Urinary bladder (tissue), 4 donors: ENCODE results near the gene KCNAB1. TPM values are rescaled to one million over a fixed set of nuclear protein-coding genes. Genes with fewer than 3 reads are reported as not detected.

Source experiments
- DNase-seq: peaks from one replicate; pipeline ENCODE4 v3.0.0-alpha.2; 2015; ENCODE audit errors: extremely low spot score
- H3K27ac ChIP-seq: one replicate; pipeline ENCODE4 v1.5.1; 2013; ENCODE audit warnings: low read depth, mild to moderate bottlenecking, moderate library complexity
- H3K36me3 ChIP-seq: one replicate; pipeline ENCODE4 v1.6.1; 2013; ENCODE audit warnings: mild to moderate bottlenecking, moderate library complexity; ENCODE audit not compliant: insufficient read depth
- H3K4me1 ChIP-seq: one replicate; pipeline ENCODE4 v1.6.1; 2013; ENCODE audit warnings: mild to moderate bottlenecking, moderate library complexity; ENCODE audit not compliant: insufficient read depth
- H3K4me3 ChIP-seq: one replicate; pipeline ENCODE4 v1.5.1; 2013; ENCODE audit warnings: low read depth, low read length
- WGBS: extraction: QIAGEN DNeasy Blood & Tissue Kit; methylation state at CpG from one replicate; pipeline ENCODE4 v1.1.7; 2013; 5-methylcytosine and 5-hydroxymethylcytosine counted together
- polyA plus RNA-seq: library from polyadenylated mRNA; stranded (reverse); fragments of 200-250 nt; gene quantifications from one replicate; pipeline ENCODE4 v1.2.3, GENCODE V29; 2013
- total RNA-seq: library from RNA; depleted of rRNA; stranded (reverse); fragments of >200 nt; gene quantifications from one replicate; pipeline ENCODE4 v1.2.3, GENCODE V29; 2014
- donor health status: healthy with polysubstance abuse.
- donor health status: healthy.

Gene KCNAB1
- total and polyA plus RNA-seq, 2 donors: 3.7 to 4.9 TPM

DNA sequence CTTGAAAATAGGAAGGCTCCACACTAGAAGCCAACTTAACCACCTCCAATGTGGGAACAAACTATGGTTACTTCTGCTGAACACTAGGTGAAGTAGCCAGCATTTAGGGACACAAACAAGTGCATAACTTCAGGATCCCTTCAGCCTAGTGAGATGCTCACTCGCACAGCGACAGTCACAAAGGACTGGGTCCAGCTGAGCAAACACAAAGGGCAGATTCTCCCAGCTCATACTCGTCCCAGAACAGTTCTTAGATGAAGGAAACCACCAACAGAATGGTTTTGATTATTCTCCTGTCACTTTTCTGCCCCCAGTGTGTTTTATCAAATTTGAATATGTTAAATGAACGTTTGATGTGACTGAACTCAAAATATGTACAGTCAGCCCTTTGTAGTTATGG lies 201.6 kb downstream of the KCNAB1 start:
- no peaks in the 10 kb centered on the region for H3K4me1 ChIP-seq
- no peak overlapping the region for H3K4me3 ChIP-seq
- no peaks in the 10 kb centered on the region for H3K36me3 ChIP-seq
- no peak for DNase-seq
- no peak overlapping the region for H3K27ac ChIP-seq
- whole genome bisulfite sequencing: 74% methylated on average over 4 of the region's 4 CpGs

DNA sequence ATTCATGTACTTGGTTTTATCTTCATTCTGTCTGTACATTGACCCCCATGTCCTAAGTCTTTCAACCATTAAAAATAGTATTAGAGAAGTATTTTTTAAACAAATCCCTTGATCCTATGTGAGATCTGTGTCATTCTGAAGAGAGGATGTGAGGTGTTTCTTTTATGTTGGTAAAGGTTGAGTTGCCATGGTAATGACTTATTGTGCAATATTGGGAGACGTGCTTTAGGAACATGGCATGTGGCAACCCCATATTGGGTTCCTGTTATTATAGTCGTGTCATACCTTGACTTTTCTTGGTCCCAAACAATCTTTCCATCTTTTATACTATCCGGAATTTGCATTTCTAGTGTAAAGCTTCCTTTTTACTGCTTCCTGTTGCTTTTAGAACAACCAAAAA lies 203.1 kb downstream of the KCNAB1 start:
- Histone ChIP-seq H3K36me3 (no peaks in the 10 kb centered on the region), H3K4me3 (no peak overlapping the region), H3K4me1 (no peaks in the 10 kb centered on the region), H3K27ac (no peak overlapping the region)
- WGBS: 71% methylated on average over 3 of the region's 3 CpGs
- DNase-seq: no peak

DNA sequence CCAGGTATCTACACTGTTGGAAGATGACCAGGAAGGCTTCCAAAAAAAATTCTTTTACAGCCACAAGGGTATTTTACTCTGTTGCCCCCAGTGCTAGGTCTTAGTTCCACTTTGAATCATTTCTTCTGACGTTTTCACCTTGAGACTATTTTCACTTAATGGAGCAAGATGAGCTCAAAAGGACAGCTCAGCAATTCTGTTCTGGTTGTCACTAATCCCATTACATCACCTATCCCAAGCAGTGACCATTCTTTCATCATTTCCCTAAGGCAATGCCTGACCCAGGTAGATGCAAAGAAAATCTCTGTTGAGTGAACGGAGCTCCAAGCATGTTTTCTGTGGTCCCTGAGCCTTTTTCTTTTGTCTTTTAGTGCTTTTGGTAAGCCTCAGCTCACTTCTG lies 210.0 kb downstream of the KCNAB1 start:
- H3K27ac ChIP-seq: no peak overlapping the region
- H3K36me3 ChIP-seq: no peaks in the 10 kb centered on the region
- 81% methylated on average over 2 of the region's 2 CpGs for WGBS
- H3K4me1 ChIP-seq: no peaks in the 10 kb centered on the region
- no peak for DNase-seq
- H3K4me3 ChIP-seq: no peak overlapping the region

DNA sequence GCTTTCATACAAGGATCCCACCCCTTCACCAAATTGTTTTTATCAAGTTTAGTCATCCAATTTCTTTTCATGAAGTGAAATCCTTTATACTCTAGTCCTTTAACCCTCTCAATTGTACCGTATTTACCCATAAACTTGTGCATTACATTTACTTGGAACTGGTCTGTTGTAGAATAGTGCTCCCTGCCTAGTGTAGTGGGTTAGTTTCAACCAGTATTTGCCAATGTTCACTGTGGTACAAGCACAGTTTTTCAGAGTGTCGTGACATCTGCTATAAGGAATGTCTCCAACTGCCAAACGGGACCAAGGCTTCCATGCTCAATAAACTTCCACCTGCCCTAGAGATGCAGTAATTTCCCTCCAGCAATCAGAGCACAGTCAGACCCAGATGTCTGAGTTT lies 211.9 kb downstream of the KCNAB1 start:
- no peak for DNase-seq
- no peak overlapping the region for H3K27ac ChIP-seq
- WGBS: 66% methylated on average over 3 of the region's 3 CpGs
- no peaks in the 10 kb centered on the region for H3K36me3 ChIP-seq
- no peaks in the 10 kb centered on the region for H3K4me1 ChIP-seq
- no peak overlapping the region for H3K4me3 ChIP-seq

DNA sequence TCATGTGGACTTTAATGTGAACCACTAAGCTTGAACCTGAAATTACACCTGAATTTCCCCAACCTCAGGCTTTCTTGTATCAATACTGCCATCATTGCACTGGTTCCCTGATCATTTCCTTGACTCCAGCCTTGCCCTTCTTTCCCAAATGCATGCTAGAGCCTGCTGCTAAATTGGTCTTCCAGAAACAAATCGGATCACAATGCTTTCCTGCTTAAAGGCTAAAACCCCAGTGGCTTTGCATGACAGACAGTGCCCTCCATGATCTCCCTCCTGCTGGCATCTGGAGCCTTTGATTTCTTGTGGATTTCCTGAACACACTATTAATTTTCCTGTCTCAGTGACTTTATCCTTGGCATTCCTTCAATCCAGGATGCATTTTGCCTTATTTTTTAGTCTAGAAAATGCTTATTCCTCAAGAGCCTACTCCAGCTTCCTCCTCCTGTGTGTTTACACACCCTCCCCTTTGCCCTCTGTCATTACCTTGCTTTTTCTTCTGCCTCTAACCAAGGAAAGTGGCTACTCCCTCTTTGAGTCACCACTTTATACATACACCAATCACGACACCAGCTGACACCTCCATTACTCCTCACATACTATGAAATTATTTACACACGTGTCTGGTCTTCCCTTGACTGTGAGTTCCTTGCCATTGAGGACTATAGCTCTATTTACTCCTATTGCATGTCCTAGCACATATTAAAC lies 214.6 kb downstream of the KCNAB1 start:
- 65% methylated on average over 3 of the region's 3 CpGs for WGBS
- Histone ChIP-seq H3K36me3 (no peaks in the 10 kb centered on the region), H3K4me3 (no peak overlapping the region), H3K4me1 (no peaks in the 10 kb centered on the region), H3K27ac (no peak overlapping the region)
- DNase-seq: no peak

DNA sequence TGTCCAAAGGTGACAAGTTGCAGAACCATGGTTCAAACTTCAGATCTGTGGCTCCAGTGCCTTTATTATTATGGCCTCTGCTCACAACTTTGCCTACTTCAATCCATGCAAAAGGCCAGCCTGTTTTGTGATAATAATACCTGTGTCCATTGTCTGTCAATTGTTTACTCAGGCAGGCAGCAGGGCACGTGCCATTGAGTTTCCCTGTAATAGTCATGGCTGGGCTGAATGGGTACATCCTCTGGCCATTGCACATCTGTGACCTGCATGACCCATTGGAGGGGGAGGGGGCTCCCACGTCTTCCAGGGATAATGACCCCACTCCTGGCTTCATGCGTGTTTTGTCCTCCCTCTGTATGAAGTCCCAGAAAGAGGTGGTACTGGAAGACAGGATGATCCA lies 219.1 kb downstream of the KCNAB1 start:
- H3K4me3 ChIP-seq: no peak overlapping the region
- WGBS: 62% methylated on average over 3 of the region's 3 CpGs

DNA sequence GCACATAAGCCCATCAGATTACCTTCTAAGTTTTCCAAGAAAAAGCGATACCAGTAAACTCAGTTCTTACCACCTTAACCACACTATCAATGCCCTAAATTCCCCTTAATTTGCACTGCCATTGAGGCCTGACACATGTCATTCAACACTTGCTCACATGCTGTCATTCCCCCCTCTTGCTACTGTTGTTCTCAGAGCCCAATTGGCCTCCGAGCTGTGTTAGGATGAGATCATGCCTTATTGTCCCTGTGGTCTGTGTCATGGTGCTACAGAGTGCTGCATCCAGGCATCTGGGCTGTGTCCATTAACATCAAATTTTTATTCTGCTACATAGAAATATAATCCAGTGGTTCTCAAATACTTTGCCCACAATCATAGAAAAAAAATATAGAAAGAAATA lies 221.0 kb downstream of the KCNAB1 start:
- Histone ChIP-seq H3K4me1 (no peaks in the 10 kb centered on the region), H3K4me3 (no peak overlapping the region), H3K36me3 (no peaks in the 10 kb centered on the region), H3K27ac (no peak overlapping the region)
- WGBS: 81% methylated on average over 2 of the region's 2 CpGs
- DNase-seq: no peak

More for the DNA sequence above, 219.1 kb downstream of the KCNAB1 start:
- H3K4me1 ChIP-seq: no peaks in the 10 kb centered on the region
- no peak overlapping the region for H3K27ac ChIP-seq
- no peaks in the 10 kb centered on the region for H3K36me3 ChIP-seq
- no peak for DNase-seq

DNA sequence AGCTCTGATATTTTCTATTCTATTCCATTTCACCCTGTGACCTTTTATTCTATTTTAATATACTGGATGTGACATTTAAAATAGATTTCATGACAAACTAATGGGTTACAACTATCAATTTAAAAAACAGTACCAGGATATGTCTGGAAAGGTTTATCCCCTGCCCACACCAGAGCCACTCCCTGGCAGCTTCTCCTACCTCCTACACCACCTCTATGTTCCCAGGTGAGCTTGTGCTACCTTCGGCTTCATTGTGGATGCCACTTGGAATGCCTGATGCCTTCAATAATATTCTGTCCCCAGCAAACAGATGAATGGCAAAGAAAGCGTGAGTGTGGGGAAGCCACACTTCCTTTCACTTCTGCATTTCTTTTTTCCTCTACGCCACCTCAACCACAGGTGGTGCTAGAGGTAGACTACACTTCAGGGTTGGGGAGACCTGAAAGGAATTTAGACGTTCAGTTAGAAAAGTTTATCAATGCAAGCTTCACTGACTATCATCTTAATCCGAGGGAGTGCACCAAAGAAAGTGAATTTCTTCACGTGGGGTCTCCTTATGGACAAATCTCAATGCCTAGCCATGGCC lies 221.5 kb downstream of the KCNAB1 start:
- Histone ChIP-seq H3K4me1 (no peaks in the 10 kb centered on the region), H3K36me3 (no peaks in the 10 kb centered on the region), H3K27ac (no peak overlapping the region), H3K4me3 (no peak overlapping the region)
- WGBS: 83% methylated on average over 6 of the region's 6 CpGs
- no peak for DNase-seq

DNA sequence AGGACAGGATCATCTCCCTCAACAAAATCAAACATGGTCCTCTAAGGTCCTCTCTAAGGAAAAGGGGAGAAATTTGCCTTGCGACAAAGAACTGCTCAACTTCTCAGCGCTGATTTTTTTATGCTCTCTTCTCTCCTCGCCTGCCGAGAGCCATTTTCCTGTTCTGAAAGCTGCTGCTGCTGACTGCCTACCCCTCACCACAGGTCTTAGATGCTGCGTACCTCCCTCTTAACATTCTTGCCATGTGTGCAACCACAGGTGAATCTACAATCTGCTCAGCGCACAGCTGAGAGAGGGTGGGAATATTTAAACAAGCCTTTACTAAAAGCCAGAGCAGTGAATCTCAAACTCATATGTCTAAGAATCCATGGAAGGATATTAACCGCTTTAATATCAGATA lies 223.8 kb downstream of the KCNAB1 start:
- 87% methylated on average over 7 of the region's 7 CpGs for WGBS

DNA sequence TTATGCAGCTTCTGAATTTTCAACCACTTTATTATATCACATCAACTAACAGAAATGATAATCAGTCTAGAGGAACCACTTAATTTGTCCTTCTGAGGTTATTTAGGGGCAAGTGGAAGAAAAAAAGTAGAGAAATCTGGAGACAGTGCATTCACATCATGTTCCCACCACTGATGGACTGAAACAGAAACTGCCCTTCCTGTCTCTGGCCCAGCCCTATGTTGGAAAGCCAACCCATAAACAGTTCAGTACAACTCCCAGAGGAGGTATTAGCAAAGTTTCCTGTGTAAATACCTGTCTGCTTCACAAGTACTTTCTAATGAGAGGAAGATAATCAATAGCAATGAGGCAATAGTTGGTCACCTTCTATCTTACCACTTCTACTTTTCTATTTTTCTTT lies 228.7 kb downstream of the KCNAB1 start:
- no peaks in the 10 kb centered on the region for H3K4me1 ChIP-seq
- H3K27ac ChIP-seq: no peak overlapping the region
- H3K36me3 ChIP-seq: no peaks in the 10 kb centered on the region
- no peak for DNase-seq
- H3K4me3 ChIP-seq: no peak overlapping the region

More for the DNA sequence above, 223.8 kb downstream of the KCNAB1 start:
- H3K36me3 ChIP-seq: no peaks in the 10 kb centered on the region
- no peak overlapping the region for H3K27ac ChIP-seq
- DNase-seq: no peak
- no peak overlapping the region for H3K4me3 ChIP-seq
- H3K4me1 ChIP-seq: no peaks in the 10 kb centered on the region

DNA sequence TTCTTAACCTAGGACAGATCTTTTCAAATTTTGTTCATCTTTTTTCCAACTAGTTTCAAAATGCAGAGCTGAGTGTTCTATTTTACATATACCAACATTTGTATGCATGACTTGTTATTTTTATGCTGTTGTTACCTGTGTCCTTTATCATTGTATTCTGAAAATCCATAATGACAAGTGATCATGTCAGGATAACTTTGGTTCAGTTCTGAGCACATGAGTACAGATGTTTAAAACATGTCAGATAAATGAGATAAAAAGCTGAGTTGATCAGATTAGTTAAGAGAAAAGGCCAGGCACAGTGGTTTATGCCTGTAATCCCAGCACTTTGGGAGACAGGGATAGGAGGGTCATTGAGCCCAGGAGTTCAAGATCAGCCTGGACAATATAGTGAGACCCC lies 229.6 kb downstream of the KCNAB1 start:
- Histone ChIP-seq H3K4me3 (no peak overlapping the region), H3K27ac (no peak overlapping the region), H3K4me1 (no peaks in the 10 kb centered on the region), H3K36me3 (no peaks in the 10 kb centered on the region)
- DNase-seq: no peak

DNA sequence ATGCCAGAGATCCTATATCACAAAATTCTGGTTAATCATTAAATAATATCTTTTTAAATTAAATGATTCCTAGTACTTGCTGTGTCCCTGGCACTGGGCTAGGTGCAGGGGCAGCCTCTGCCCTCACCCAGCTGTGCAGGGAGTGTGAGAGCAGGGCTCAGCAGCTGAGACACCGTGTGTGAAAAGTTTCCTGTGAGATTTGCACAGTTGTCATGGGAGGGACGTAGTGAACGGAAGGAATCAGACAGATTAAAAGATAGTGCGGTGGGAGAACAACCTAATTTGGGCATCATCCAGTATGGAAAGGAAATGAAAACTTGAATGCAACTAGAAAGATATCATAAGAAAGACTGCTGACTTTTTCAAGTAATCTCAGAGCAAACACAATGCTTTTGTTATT lies 230.4 kb downstream of the KCNAB1 start:
- whole genome bisulfite sequencing: 42% methylated on average over 4 of the region's 4 CpGs
- H3K4me1 ChIP-seq: no peaks in the 10 kb centered on the region
- H3K27ac ChIP-seq: no peak overlapping the region
- DNase-seq: no peak
- no peaks in the 10 kb centered on the region for H3K36me3 ChIP-seq
- no peak overlapping the region for H3K4me3 ChIP-seq

DNA sequence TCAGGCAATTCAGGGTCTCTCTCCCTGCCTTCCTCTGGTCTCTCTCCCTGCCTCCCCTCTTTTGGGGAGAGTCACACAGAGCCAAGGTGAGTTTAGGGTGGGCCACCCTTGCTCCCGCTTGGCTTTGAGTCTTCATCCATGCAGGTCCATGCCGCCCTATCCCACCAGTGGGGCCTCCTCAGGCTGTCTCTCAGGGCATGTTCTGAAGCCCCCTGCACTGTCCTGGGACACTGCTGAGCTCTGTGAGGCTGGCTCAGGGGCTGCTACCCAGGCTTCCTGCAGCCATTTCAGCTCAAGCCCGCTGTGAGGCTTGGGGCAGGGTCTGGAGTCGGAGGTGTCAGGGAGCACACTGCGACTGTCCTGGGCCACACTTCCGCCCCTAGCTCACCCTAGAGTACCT lies 231.4 kb downstream of the KCNAB1 start:
- WGBS: 94% methylated on average over 6 of the region's 6 CpGs
- no peaks in the 10 kb centered on the region for H3K4me1 ChIP-seq
- no peaks in the 10 kb centered on the region for H3K36me3 ChIP-seq
- no peak overlapping the region for H3K4me3 ChIP-seq
- H3K27ac ChIP-seq: no peak overlapping the region
- DNase-seq: no peak

DNA sequence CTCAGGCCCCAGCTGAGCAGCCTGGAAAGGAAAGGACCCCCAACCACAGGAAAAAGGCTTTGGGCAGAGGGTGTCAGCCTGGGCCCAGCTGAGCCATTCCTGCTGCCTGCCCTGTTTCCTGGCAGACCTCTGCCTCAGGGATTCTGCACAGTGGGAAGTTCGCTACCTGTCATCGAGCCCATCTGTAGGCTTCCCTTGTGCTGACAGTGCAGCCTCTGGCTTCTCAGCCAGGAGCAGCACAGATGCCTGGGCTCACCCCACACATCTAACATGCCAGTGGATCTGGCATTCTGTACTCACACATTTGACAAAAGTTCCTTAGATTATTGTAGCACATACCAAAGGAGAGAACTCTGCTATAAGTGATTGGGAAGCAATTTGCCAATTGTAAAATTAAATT lies 232.3 kb downstream of the KCNAB1 start:
- H3K36me3 ChIP-seq: no peaks in the 10 kb centered on the region
- no peak overlapping the region for H3K27ac ChIP-seq
- DNase-seq: no peak
- H3K4me3 ChIP-seq: no peak overlapping the region
- 78% methylated on average over 2 of the region's 2 CpGs for WGBS
- no peaks in the 10 kb centered on the region for H3K4me1 ChIP-seq

DNA sequence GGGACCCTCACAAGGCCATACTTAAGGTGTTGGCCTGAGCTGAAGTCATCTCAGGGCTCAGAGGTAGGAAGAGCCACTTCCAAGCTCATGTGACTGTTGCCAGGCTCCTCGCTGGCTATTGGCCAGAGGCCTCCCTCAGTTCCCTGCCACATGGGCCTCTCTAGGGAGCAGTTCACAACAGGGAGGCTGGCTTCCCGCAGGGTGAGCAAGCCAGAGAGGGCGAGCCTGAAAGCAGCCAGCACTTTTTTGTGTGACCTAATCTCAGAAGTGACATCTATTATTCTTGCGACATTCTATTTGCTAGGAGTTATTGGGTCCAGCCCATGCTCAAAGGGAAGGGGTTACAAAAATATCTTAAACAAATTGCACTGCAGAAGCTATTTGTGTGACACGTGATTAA lies 233.2 kb downstream of the KCNAB1 start:
- Histone ChIP-seq H3K27ac (no peak overlapping the region), H3K4me1 (no peaks in the 10 kb centered on the region), H3K36me3 (no peaks in the 10 kb centered on the region), H3K4me3 (no peak overlapping the region)
- WGBS: 90% methylated on average over 5 of the region's 5 CpGs
- DNase-seq: no peak
